Breast epithelium (tissue), 4 donors: ENCODE measurements around the gene OR8A1. TPM values are rescaled to one million over a fixed set of nuclear protein-coding genes. Genes with fewer than 3 reads are reported as not detected.
"Not testable (repeated sequence)": the region's sequence is repeated elsewhere in the genome, so short reads cannot be mapped to it uniquely, and the experiment has no call there.

Experiments
- DNase-seq, 2 donors: peaks; one replicate each; pipeline ENCODE4 v3.0.0-alpha.2; 2019; ENCODE audit warnings: low spot score in 2 of 2
- H3K27ac ChIP-seq, 2 donors: fragments of 200-600 bp; sonication (generic) in 1 of 2; one replicate each; pipeline ENCODE4 v1.5.1; 2016 to 2019; ENCODE audit warnings: mild to moderate bottlenecking in 1 of 2
- H3K27me3 ChIP-seq, 2 donors: fragments of 200-600 bp; sonication (generic) in 1 of 2; one replicate each; pipeline versions ENCODE4 v1.5.1 to v1.6.0; 2017 to 2019; ENCODE audit warnings: control low read depth in 1 of 2, mild to moderate bottlenecking in 1 of 2
- H3K36me3 ChIP-seq: fragments of 200-600 bp; one replicate; pipeline ENCODE4 v1.5.1; 2019
- H3K4me1 ChIP-seq, 2 donors: fragments of 200-600 bp; sonication (generic); one replicate each; pipeline ENCODE4 v1.5.1; 2016 to 2019; ENCODE audit warnings: control low read depth in 1 of 2
- H3K4me3 ChIP-seq, 3 donors: fragments of 200-600 bp; sonication (generic); 1 replicate in 2 of 3; 2 replicates in 1 of 3; pipeline ENCODE4 v1.5.1; 2016 to 2019; ENCODE audit warnings: mild to moderate bottlenecking in 3 of 3, moderate library complexity in 2 of 3
- H3K9me3 ChIP-seq, 2 donors: fragments of 200-600 bp; sonication (generic) in 1 of 2; one replicate each; pipeline ENCODE4 v1.5.1; 2016 to 2019; ENCODE audit warnings: control low read depth in 1 of 2
- CTCF ChIP-seq, 3 donors: fragments of 450-650 bp; IDR thresholded peaks; one replicate each; pipeline ENCODE4 v1.5.1; 2016 to 2017; ENCODE audit warnings: antibody characterized with exemption in 3 of 3, mild to moderate bottlenecking in 3 of 3, moderate library complexity in 3 of 3
- POLR2A ChIP-seq: fragments of 450-650 bp; IDR thresholded peaks from one replicate; pipeline ENCODE4 v1.6.1; 2016; ENCODE audit warnings: antibody characterized with exemption, mild to moderate bottlenecking, moderate library complexity
- POLR2AphosphoS5 ChIP-seq, 3 donors: sonication (generic); formaldehyde crosslinking; IDR thresholded peaks; one replicate each; pipeline ENCODE4 v1.6.1; 2017; ENCODE audit warnings: antibody characterized with exemption in 3 of 3
- intact Hi-C: fragments of 100-400 bp; cut with DNase I; formaldehyde crosslinking; loops from one replicate; pipeline ENCODE4 v1.15.1; 2023; ENCODE audit warnings: low total_unique reads
- total RNA-seq, 3 donors: library from RNA; depleted of rRNA; stranded (reverse); fragments of >200 nt; gene quantifications; one replicate each; pipeline ENCODE4 v1.1.0, GENCODE V29; 2016

Gene OR8A1
- total RNA-seq, 3 donors from 2014 or later: not detected

- H3K4me3 ChIP-seq: no peak overlapping the region
- intact Hi-C loops: no loop called here
- no peaks in the 10 kb centered on the region for H3K27me3 ChIP-seq
- no peaks in the 10 kb centered on the region for H3K36me3 ChIP-seq
- no peak for DNase-seq
- no peaks in the 10 kb centered on the region for H3K9me3 ChIP-seq
- no peaks in the 10 kb centered on the region for H3K4me1 ChIP-seq
- TF ChIP-seq POLR2A: no peak
- TF ChIP-seq POLR2AphosphoS5 (IDR thresholded peaks at IDR 0.05): no peak
- no peak for TF ChIP-seq CTCF (IDR thresholded peaks at IDR 0.05)
- H3K27ac ChIP-seq: no peak overlapping the region
Measured at GRCh38 chr11:124600621-124601320, 31.0 kb downstream of the OR8A1 start.

- no peaks in the 10 kb centered on the region for H3K4me1 ChIP-seq
- H3K4me3 ChIP-seq: no peak overlapping the region
- intact Hi-C loops: no loop called here
- DNase-seq: no peak
- no peaks in the 10 kb centered on the region for H3K27me3 ChIP-seq
- no peak overlapping the region for H3K27ac ChIP-seq
- no peak for TF ChIP-seq CTCF (IDR thresholded peaks at IDR 0.05)
- TF ChIP-seq POLR2A: no peak
- TF ChIP-seq POLR2AphosphoS5 (IDR thresholded peaks at IDR 0.05): no peak
- H3K36me3 ChIP-seq: no peaks in the 10 kb centered on the region
- H3K9me3 ChIP-seq: no peaks in the 10 kb centered on the region
Measured at GRCh38 chr11:124602193-124602592, 32.4 kb downstream of the OR8A1 start.

GRCh38 chr11:124602723-124603122, 32.9 kb downstream of the OR8A1 start:
- H3K9me3 ChIP-seq, H3K4me3 ChIP-seq, H3K4me1 ChIP-seq, H3K27me3 ChIP-seq, H3K27ac ChIP-seq, DNase-seq, H3K36me3 ChIP-seq, intact Hi-C loops: not testable (repeated sequence)

- intact Hi-C loops: no loop called here
- no peaks in the 10 kb centered on the region for H3K36me3 ChIP-seq
- TF ChIP-seq CTCF (IDR thresholded peaks at IDR 0.05): no peak
- TF ChIP-seq POLR2AphosphoS5 (IDR thresholded peaks at IDR 0.05): no peak
- no peak for TF ChIP-seq POLR2A
- no peaks in the 10 kb centered on the region for H3K27me3 ChIP-seq
- no peaks in the 10 kb centered on the region for H3K4me1 ChIP-seq
- H3K4me3 ChIP-seq: no peak overlapping the region
- DNase-seq: no peak
- H3K9me3 ChIP-seq: no peaks in the 10 kb centered on the region
- H3K27ac ChIP-seq: no peak overlapping the region
Measured at GRCh38 chr11:124605719-124606118, 35.9 kb downstream of the OR8A1 start.

GRCh38 chr11:124608147-124608546, 38.4 kb downstream of the OR8A1 start:
- Histone ChIP-seq H3K36me3 (no peaks in the 10 kb centered on the region), H3K4me1 (no peaks in the 10 kb centered on the region), H3K4me3 (no peak overlapping the region), H3K9me3 (no peaks in the 10 kb centered on the region), H3K27me3 (no peaks in the 10 kb centered on the region), H3K27ac (no peak overlapping the region)
- no peak for TF ChIP-seq POLR2A
- no peak for TF ChIP-seq CTCF (IDR thresholded peaks at IDR 0.05)
- TF ChIP-seq POLR2AphosphoS5 (IDR thresholded peaks at IDR 0.05): no peak
- DNase-seq: no peak
- intact Hi-C loops: no loop called here
